HG02938 (cell line): ENCODE measurements around the gene IGF2.

Source experiments
- ATAC-seq: cut with Tn5 transposase; IDR thresholded peaks from one replicate; pipeline ENCODE4 v1.9.1; 2021; ENCODE audit warnings: mild to moderate bottlenecking, moderate library complexity; ENCODE audit not compliant: unreplicated experiment

The IGF2 gene

DNA sequence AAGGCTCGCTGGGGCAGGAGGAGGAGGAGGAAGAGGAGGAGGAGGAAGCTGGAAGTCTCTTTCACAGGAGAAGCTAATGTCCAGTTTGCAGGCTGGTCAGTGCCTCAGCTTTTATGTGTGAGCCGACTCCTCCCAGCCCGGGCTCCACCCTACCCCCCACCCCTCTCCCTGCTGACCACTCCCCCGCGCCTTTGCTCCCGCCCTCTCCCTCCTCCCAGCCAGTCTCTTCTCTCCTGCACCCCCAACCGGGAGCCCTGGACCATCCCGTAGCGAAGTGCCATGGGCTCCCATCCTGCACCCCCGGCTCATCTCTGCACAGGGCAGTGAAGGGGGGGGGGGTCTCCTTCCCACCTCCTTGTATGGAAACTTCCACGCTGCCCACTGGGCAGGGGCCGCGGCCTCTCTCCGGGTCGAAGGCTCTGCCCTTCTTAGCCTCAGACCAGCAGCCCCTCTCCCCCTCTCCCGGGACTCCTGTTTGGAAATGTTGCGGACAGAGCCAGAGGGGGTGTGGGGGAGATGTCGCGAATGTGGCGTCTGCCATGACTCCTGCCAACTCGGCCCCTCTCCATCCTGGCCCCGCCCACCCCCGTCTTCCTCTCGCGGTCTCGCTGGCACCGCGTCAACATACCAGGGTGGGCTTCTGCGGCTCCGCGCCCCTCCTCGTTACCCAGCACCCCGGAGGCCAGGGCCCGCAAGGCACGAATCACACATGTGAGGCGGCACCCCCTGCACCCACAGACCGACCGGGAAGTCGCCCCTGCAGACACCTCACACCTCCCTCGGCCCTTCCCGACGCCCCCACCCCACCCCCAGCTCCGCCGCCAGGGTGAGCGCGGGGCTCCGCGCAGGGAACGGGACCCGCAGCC is 1.8 kb downstream of the IGF2 start:
- no peak for ATAC-seq

DNA sequence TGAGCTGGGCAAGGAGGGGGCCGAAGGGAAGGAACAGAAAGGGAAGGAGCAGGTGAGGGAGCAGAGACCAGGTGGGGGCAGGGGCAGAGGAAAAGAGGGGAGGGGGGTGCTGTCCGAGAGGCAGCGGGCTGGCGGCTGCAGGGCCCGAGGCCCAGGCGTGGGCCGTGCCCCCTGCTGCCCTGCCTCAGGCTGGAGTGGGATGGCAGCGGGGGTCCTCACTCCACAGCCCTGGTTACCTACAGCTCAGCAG is 2.3 kb downstream of the IGF2 start:
- ATAC-seq, result no peak

DNA sequence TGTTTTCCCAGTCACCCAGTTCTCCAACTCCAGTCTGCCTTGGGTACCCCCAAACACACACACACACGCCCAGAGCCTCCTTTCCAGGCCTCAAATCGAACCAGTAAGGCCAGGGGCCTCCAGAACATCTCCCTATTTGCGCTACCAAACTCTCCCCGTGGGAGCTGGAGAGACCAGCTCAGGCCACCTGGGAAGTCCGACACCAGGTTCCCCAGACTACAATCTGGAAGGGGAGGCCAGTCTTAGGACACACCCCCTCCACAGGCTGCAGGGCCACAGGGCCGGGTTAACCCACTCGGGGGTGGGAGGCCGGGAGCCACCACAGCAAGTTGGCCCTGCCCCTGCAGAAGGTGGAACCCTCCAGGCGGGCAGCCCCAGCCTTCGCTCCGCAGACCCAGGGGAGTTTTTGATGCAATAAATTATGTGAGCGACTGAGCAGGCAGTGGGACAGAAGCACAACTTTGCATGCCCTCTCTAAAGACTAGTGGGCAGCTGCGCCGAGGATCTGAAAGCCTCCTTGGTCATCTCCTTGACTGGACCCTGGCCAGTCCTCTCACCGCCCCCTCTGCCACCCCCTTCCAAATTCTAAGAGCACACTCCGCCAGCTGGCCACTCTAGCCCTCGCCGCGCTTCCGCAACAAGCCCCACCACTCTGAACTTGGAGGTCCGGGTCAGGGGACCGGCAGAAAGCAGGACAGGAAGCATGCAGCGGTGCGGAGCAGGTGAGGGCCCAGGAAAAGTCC is 2.8 kb downstream of the IGF2 start:
- ATAC-seq, result no peak

DNA sequence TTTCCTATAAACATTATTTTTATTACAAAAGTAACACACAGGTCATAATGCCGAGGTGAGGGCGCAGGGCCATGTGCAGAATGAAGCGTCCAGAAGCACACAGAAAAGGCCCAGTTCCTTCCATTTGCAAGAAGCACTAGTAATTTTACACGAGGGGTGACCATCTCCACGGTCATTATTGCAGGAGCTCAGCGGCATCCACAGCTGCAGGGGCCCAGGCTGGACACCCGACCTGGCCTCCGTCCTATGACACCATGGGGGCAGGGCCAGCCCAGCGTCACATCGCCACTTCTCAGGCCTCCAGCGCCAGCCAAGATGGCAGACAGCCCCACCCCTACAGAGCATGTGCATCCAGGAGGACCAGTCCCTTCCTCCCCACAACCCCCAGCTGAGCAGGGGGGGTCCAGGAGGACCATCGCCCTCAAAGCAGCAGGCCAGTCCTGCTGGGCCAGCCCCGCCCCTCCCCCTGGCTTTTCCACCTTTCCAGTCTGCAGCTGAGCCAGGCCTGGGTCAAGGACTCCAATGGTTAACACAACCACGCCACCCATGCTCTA is 3.5 kb downstream of the IGF2 start:
- ATAC-seq, result no peak

DNA sequence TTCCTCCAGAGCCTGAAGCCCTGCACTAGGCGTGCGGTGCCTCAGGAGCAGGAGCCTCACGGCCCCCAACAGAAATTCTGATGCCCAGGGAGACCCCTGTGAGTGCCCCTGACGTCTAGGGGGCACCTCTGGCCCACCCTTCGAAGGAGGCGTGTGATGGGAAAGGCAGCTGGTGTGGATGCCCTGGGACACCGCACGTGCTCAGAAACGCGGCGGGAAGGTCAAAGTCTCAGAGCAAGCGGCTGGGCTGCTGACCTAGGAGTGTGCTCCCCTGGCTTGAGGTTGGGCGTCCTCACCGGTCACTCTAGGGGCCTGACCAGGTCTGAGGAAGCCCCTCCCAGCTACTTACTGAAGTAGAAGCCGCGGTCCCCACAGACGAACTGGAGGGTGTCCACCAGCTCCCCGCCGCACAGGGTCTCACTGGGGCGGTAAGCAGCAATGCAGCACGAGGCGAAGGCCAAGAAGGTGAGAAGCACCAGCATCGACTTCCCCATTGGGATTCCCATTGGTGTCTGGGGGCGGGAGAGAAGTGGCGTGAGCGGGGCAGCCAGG is 4.1 kb downstream of the IGF2 start:
- ATAC-seq, result no peak

DNA sequence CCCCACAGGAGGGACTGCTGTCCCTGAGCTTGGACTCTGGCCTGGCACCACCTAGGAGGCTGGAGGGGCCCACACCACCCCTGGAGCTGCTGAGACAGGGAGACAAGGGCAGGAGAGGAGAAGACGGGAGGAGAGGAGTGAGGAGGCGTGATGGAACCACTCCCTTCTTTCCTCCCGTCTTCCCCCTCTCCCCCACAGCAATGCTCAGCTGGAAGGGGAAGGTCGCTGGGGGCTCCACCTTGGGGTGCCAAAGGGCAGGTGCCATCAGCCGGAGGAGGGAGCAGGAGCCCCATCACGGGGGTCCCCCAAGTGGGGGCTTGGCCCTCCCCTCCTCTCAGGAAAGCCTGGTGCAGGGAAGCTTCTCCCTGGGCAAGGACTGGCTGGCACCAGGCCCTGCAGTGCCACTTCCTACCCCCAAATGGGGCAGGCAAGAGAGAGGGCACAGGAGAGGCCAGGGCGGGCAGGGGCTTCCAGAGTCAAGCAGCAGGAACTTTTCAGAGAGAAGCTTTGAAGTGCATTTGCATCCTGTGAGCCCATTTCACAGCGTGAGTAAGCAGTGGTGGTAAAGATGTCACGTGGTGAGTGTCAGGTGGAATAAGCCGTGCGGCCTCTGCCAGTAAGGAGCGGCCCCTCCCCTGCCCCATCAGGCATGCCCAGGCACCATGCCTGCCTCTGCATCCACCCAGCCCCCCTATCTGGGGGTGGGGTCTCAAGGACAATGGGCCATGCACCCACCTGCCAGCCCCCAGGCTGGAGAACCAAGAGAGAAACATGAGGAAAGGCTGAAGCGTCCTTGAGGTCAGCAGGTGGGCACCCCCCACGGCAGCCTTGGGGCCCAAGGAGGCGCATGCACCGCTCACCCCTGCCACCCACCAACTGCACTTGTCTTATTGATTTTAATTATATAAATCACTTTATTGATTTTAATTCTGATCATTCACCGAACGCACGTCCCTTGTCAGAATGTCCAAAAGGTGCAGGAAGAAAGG is 4.9 kb downstream of the IGF2 start:
- no peak for ATAC-seq

DNA sequence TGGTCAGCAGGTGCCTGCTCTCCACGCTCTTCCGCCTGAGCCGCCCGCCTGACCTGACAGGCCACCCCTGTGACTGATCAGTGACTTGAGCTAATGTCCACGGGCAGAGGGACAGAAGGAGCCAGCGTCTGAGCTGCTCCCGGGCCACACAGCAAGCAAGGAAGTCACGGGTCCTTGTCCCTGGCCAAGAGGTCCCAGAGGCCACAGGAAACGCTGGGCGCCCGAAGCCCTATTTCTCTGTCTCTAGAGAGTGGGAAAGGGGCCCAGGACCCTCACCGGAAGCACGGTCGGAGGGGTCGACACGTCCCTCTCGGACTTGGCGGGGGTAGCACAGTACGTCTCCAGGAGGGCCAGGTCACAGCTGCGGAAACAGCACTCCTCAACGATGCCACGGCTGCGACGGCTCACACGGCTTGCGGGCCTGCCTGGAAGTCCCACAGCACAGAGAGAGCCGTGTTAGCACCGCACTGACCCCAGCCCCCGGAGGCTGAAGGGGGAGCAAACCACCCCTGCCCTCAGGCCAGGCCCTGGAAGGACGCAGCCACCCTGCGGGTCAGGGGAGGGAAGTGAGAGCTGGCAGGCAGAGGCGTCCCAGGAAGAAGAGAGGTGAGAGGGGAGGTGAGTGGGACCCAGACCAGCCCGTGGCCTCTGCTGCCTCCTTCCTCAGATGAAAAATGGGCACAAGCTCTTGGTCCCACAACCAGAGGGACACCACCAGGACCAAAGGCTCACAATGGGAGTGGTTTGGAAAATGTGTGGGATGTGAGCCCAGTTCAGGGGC is 5.8 kb downstream of the IGF2 start:
- no peak for ATAC-seq

DNA sequence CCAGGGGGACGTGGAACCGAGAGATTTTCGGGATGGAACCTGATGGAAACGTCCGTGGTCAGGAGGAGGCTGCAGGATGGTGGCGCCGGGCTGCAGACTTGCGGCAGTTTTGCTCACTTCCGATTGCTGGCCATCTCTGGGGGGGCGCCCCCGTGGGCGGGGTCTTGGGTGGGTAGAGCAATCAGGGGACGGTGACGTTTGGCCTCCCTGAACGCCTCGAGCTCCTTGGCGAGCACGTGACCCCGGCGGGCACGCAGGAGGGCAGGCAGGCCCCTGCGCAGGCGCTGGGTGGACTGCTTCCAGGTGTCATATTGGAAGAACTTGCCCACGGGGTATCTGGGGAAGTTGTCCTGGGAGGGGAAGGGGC is 6.3 kb downstream of the IGF2 start:
- ATAC-seq, result no peak

DNA sequence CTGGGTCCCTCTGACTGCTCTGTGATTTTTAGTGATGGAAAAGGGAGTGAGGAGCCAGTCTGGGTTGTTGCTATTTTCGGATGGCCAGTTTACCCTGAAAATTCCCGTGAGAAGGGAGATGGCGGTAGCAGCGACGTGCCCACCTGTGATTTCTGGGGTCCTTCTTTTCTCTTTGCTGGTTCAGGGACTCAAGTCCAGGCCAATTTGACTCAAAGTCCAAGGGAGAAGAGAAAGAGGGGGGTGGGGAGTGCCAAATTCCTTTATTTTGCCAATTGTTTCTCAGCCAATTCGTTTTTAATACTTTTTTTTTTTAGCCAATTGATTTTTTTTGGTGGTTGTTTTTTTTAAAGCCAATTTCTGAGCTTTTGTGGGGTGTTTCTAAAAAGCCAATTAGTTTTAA is 6.9 kb downstream of the IGF2 start:
- no peak for ATAC-seq

DNA sequence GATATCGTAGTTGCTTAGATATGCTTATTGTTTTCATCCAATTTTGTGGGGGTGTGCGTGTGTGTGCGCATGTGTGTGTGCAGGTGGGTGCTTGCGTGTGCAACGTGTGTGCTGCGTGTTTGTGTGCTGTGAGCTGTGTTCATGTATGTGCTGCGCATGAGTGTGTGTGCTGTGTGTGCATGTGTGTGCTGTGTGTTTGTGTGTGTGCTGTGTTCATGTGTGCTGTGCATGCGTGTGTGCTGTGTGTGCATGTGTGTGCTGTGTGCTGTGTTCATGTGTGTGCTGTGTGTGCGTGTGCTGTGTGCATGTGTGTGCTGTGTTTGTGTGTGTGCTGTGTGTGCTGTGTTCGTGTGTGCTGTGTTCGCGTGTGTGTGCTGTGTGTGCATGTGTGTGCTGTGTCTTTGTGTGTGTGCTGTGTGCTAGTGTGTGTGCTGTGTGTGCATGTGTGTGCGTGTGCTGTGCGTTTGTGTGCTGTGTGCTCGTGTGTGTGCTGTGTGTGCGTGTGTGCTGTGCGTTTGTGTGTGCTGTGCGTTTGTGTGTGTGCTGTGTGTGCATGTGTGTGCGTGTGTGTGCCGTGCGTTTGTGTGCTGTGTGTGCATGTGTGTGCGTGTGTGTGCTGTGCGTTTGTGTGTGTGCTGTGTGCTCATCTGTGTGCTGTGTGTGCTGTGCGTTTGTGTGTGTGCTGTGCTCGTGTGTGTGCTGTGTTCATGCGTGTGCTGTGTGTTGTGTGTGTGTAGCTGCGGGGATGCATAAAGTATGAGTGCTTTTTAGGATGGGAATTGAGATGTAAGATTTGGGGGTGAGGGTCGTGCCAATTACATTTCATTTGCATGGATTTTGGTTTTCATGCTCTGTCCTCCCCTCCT is 7.6 kb downstream of the IGF2 start:
- ATAC-seq, result no peak

DNA sequence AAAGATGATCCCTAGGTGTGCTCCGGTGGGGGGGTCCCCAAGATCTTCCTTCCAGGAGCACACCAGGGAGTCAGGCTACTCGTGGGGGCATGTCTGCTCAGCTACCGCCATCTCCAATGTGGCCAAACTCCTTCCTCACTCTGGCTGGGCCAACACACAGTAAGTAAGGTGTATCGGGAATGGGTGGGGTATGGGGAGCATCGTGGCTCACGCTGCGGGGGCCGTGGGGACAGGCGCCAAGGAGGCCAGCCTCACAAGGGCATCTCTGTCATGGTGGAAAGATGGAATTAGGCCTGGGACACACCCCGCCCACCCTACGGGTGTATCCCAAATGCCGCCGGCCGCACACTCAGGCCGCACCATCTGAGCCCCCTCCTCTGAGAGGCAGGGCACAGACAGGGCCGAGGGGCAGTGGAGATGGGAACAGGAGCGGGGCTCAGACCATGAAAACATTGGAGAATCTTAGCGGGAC is 8.3 kb downstream of the IGF2 start:
- no peak for ATAC-seq

DNA sequence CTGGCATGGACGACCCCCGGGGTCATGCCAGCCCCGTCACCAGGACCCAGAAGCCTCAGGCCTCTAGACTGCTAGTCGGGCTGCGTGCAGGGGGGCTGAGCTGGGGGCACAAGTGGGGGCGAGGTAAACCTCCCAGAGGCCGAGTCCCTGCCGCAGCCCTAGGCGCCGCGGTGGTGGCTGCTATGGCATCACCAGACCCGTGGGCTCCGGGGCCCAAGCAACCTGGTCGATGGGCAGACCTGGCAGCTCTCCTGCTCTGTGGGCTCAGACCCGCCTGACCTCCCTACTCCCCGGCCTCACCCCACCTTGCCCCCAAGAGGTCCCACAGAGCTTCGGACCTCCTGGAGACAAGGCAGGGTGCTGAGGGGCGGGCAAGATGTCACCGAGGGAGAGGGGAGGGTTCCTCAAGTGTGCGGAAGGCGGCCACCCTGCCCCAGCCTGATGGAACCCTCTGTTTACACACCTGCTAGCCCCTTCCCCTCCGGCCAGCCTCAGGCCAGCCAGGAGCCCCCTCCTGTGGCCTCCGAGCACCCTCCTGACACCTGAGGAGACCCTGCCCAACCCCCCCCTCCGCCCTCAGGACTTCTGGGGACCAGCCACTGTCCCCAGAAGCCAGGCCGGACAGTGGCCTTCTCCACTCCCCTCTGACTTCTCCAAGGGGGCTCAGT is 9.4 kb downstream of the IGF2 start:
- ATAC-seq, result no peak

DNA sequence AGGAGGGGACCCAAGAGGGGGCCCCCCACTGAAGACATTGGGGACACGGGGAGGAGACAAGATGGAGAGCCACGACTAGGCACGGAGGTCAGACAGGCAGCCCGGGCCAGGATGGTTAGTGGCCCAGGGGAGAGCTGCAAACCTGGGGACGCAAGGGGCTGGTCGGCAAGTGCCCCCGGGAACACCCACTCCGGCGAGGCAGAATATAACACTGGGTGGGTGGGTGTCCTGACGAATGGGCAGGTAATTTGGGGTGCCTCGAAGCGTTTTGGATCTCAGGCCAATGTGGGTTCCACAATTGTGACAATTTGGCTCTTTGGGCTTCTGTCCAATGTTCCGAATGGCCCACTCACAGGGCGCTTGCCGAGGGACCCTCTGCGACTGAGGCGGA is 9.9 kb downstream of the IGF2 start:
- no peak for ATAC-seq

DNA sequence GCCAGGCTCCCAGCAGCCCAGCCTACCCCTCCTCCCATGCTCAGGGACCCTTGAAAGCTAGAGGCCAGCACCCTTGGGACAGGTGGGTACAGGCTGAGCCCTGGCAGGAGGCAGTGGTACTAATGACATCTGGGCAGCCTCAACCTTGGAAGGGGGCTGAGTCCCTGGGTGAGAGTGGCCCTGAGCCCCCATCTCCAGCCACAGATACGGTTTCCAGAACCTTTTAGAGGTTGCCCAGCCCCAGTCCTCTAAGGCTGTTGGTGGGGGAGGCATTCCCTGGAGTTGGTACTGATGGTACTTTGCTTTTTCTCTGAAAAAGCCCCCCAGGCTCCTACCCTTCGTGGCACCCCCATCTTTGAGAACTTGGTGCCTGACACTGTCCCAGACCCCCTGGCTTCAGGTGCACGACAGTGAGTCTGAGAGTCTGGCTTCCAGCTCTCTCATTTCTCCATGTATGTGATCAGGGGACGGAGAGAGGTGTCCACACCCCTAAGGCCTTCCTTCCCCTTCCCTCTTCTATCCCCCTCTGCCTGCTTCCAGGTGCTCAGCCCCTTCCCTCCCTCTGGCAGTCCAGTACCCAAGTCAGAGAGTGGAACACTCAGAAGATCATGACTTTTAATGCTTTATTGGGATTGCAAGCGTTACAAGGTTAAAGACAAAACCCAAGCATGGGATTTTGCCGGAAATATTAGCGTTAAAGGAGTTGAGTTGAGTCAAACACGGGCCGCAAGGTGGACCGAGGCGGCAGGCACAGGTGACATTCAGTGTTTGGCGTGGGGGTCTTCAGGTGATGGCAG is 10.5 kb downstream of the IGF2 start:
- no peak for ATAC-seq

DNA sequence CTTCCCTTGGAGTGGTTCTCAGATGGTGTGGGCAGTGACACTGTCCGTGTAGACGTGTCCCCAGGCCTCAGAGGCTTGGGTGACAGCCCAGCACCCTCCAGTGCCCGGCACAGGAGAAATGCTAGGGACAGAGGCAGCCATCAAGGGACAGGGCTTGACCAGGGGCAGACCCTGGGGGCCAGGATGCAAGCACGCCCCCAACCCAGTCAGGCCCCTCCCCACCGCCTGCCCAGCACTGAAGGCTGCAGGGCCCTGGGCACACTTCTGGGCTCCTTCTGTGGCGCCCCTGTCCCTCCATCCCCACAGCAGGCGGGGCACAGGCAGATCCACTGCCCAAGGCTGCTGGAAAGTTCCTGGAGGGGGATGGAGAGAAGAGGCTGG is 11.1 kb downstream of the IGF2 start:
- ATAC-seq, result no peak

DNA sequence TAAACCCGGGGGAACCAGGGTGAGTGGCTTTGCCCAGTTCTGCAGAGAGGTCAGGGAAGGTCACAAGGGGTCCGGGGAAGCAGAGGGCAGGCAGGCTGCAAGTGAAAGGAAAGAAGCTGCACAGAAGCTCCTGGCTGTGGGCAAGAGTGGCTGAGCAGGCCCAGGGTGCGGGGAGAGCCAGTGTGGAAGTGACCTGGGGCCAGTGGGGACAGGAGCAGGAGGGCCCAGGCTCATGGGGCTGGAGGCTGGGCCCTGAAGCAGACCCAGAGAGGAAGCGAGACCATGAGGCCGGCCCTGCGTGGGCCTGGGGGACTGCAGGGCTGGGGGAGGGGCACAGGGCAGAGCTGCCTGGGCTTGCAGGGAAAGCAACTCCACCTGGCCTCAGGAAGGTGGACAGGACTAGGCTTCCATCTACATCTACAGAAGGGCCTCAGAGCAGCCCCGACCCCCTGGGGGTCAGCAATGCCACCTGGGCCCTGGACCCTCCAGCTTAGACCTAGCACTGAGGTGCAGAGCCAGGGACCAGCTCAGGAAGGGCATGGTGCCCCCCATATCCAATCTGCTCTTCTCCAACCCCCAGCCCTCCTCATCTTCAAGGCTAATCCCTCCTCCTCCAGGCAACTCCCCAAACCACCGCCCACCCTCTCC is 11.6 kb downstream of the IGF2 start:
- ATAC-seq, result no peak

DNA sequence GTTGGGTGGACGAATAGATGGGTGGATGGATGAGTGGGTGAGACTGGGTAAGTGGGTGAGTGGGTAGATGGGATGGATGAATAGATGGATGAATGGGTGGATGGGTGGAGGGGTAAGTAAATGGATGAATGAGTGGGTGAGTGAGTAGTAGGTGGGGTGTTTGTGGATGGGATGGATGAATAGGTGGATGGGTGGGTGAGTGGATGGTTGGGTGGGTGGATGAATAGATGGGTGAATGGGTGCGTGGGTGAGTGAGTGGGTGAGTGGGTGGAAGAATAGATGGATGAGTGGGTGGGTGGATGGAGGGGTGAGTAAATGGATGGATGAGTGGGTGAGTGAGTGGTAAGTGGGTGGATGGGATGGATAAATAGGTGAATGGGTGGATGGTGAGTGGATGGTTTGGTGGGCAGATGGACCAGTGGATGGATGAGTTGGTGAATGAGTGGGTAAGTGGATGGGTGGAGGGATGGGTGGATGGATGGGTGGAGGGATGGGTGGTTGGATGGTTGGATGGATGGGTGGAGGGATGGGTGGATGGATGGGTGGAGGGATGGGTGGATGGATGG is 12.6 kb downstream of the IGF2 start:
- no peak for ATAC-seq
